ENCODE measurements around the gene UBE2G2.

The UBE2G2 gene

GRCh38 chr21:44765231-44766013 lies 36.2 kb downstream of the UBE2G2 start:
- peaks cover 10% of the 10 kb centered on the region for H3K36me3 ChIP-seq (ENCODE audit: control insufficient read depth, insufficient read depth, low read length)
- peaks cover 16% of the 10 kb centered on the region for H3K4me1 ChIP-seq (ENCODE audit: control insufficient read depth, insufficient read depth, low read length, poor library complexity, severe bottlenecking)
- H3K27me3 ChIP-seq (replicated peaks; ENCODE audit: control insufficient read depth, insufficient read depth, low read length, poor library complexity, severe bottlenecking): no peaks in the 10 kb centered on the region
- no peaks in the 10 kb centered on the region for H3K9me3 ChIP-seq (ENCODE audit: control insufficient read depth, low read length)
- peak; percentile 11 to 26 (median 16) for DNase-seq
- H3K27ac ChIP-seq (ENCODE audit: insufficient read depth, low read length, poor library complexity, severe bottlenecking): peak overlapping the region; percentile 10
- no peak overlapping the region for H3K4me3 ChIP-seq (ENCODE audit: insufficient read depth, low read depth, low read length, poor library complexity, severe bottlenecking)

DNA sequence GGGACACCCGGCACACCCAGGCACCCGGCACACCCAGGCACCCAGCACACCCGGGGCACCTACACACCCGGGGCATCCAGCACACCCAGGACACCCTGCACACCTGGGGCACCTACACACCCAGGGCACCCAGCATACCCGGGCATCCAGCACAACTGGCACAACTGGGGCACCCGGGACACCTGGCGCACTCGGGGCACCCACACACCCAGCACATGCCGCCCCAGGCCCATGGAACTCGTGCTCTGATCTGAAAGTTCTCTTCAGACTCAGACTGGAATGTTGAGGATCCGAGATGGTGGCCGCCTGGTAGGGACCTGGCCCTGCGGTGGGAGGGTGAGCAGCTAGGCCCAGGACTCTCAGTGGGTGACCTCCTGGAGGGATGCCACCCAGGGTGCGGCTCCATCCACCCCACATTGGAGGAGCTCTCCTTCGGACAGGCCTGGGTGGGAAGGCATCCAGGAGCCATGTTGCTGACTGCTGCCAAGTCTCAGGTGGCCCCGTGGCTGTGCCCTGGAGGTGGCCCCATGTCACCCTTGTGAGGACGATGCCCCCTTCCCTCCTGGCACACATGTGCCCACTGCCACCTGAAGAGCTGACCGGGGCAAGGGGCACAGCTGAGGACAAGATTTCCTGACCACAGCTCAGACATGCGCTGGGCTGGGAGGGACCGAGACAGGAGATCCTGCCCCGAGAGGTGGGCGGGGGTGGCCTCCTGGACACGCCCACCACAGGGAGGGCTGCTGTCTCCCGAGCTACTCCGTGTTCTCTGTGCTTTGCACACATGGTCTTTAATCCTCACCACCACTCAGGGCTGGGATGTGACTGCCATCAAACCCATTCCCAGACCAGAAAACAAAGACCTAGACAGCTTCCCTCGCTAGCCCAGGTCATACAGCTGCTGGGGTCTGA lies 37.0 kb downstream of the UBE2G2 start:
- no peaks in the 10 kb centered on the region for H3K27me3 ChIP-seq (replicated peaks; ENCODE audit: control insufficient read depth, insufficient read depth, low read length, poor library complexity, severe bottlenecking)
- no peak overlapping the region for H3K27ac ChIP-seq (ENCODE audit: insufficient read depth, low read length, poor library complexity, severe bottlenecking)
- no peak overlapping the region for H3K4me3 ChIP-seq (ENCODE audit: insufficient read depth, low read depth, low read length, poor library complexity, severe bottlenecking)
- DNase-seq: no peak
- H3K4me1 ChIP-seq (ENCODE audit: control insufficient read depth, insufficient read depth, low read length, poor library complexity, severe bottlenecking): peaks cover 16% of the 10 kb centered on the region
- peaks cover 5% of the 10 kb centered on the region for H3K36me3 ChIP-seq (ENCODE audit: control insufficient read depth, insufficient read depth, low read length)
- no peaks in the 10 kb centered on the region for H3K9me3 ChIP-seq (ENCODE audit: control insufficient read depth, low read length)

- no peak overlapping the region for H3K4me3 ChIP-seq (ENCODE audit: insufficient read depth, low read depth, low read length, poor library complexity, severe bottlenecking)
- peaks cover 16% of the 10 kb centered on the region for H3K4me1 ChIP-seq (ENCODE audit: control insufficient read depth, insufficient read depth, low read length, poor library complexity, severe bottlenecking)
- no peak for DNase-seq
- no peaks in the 10 kb centered on the region for H3K27me3 ChIP-seq (replicated peaks; ENCODE audit: control insufficient read depth, insufficient read depth, low read length, poor library complexity, severe bottlenecking)
- H3K36me3 ChIP-seq (ENCODE audit: control insufficient read depth, insufficient read depth, low read length): peaks cover 4% of the 10 kb centered on the region
- no peak overlapping the region for H3K27ac ChIP-seq (ENCODE audit: insufficient read depth, low read length, poor library complexity, severe bottlenecking)
- no peaks in the 10 kb centered on the region for H3K9me3 ChIP-seq (ENCODE audit: control insufficient read depth, low read length)
Measured at GRCh38 chr21:44763451-44764318, 37.9 kb downstream of the UBE2G2 start.

DNA sequence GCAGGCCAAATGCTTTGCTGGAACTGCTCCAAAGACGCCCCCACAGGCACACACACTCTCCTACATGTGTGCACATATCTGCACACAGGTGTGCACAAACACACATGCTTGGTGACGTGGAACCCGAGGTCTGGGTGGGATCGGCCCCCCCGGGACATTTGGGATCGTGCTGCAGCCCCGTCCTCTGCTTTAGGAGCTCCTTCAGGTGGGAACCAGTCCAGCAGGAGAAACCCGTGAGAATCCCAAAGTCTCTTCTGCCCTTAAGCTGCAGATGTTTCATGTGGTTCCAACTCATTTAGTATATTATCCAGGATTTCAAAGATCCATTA lies 38.6 kb downstream of the UBE2G2 start:
- no peaks in the 10 kb centered on the region for H3K36me3 ChIP-seq (ENCODE audit: control insufficient read depth, insufficient read depth, low read length)
- H3K4me1 ChIP-seq (ENCODE audit: control insufficient read depth, insufficient read depth, low read length, poor library complexity, severe bottlenecking): peaks cover 16% of the 10 kb centered on the region
- no peak for DNase-seq
- no peak overlapping the region for H3K4me3 ChIP-seq (ENCODE audit: insufficient read depth, low read depth, low read length, poor library complexity, severe bottlenecking)
- no peak overlapping the region for H3K27ac ChIP-seq (ENCODE audit: insufficient read depth, low read length, poor library complexity, severe bottlenecking)
- no peaks in the 10 kb centered on the region for H3K9me3 ChIP-seq (ENCODE audit: control insufficient read depth, low read length)
- no peaks in the 10 kb centered on the region for H3K27me3 ChIP-seq (replicated peaks; ENCODE audit: control insufficient read depth, insufficient read depth, low read length, poor library complexity, severe bottlenecking)

DNA sequence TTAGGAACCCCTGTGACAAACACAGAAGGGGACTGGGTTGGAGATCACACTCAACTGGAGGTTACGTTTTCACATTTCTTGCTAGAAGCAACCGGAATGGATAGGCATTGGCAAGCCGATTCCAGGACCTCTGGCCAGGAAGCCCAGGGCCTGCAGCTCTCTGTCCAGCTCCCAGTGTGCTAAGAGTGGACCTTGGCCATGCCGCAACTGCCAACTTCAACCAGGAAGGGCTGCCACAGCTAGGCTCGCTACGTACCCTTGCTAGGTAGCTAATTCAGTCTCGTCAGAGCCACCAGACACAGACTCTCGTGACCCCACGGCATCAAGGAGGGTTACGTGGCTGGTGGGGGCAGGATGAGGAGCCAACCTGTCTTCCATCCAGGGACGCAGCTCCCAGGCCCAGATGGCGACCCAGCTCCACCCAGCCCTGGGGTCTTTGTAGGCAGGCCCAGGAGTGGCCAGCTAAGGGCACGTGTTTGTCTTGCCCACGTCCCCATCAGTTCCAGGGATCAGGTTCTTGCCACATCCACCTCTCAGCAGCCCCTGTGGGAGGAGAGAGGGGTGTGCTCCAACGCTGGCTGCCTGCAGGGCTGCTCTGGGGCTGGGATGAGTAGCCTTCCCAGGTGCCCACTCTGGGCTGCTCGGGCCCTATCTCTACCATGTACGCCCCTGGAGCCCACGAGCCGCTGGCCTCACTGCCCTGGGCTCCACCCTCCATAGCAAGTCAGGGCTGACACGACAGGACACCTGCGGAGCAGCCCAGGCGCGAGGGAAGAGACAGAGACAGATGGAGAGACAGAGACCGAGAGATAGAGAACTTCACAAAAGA lies 39.2 kb downstream of the UBE2G2 start:
- Histone ChIP-seq H3K4me1 (ENCODE audit: control insufficient read depth, insufficient read depth, low read length, poor library complexity, severe bottlenecking) (peaks cover 16% of the 10 kb centered on the region), H3K27ac (ENCODE audit: insufficient read depth, low read length, poor library complexity, severe bottlenecking) (no peak overlapping the region), H3K9me3 (ENCODE audit: control insufficient read depth, low read length) (no peaks in the 10 kb centered on the region), H3K4me3 (ENCODE audit: insufficient read depth, low read depth, low read length, poor library complexity, severe bottlenecking) (no peak overlapping the region), H3K27me3 (replicated peaks; ENCODE audit: control insufficient read depth, insufficient read depth, low read length, poor library complexity, severe bottlenecking) (no peaks in the 10 kb centered on the region), H3K36me3 (ENCODE audit: control insufficient read depth, insufficient read depth, low read length) (no peaks in the 10 kb centered on the region)
- DNase-seq: no peak

DNA sequence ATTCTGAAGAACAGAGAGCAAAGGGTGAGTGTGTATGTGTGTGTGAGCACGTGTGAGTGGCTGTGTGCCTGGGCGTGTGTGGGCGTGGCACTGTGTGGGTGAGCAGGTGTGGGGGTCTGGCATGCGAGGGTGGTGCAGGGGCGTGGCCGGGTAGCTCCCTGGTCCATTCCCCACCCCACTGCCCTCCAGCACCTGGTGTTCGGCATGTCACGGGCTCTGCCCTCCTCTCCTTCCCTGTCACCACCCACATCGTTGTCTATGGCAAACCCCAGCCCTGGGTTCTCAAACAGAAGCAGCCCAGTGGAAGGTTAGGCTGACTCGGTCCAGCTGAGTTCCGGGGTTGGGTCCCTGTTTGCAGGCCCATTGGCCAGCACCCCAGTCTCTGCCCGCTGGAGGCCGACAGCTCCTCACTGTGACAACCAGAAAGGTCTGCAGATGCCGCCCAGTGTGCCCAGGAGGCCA lies 39.8 kb downstream of the UBE2G2 start:
- H3K27me3 ChIP-seq (replicated peaks; ENCODE audit: control insufficient read depth, insufficient read depth, low read length, poor library complexity, severe bottlenecking): no peaks in the 10 kb centered on the region

DNA sequence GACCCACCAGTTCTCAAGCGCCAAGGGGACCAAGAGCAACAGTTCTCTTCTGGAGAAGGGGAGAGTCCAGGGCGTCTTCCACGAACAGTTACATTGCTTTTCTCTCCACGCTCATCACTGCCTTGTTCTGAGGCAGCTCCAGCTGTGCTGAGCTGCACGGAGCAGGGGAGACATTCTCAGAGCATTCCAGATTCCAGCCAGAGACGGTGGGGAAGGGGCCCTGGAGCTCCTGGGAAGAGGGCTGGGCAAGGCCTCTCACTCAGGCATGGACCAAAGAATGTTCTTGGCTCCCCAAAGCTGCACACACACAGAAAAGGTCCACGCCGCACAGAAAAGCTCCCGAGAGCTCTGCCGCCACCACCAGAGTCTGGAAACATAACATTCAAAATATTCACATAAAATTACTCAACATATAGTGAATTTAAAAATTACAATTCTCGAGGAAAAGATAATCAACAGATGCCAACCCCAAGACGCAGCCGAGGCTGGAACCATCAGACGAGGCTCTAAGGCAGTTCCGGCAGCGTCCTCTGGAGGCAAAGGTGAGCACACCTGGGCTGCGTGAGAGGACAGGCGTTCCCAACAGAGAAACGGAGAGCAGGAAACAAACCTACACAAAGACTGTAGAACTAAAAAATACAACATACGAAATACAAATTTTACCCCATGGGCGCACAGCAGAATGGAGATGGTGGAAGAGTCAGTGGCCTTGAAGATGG lies 40.5 kb downstream of the UBE2G2 start:
- no peaks in the 10 kb centered on the region for H3K27me3 ChIP-seq (replicated peaks; ENCODE audit: control insufficient read depth, insufficient read depth, low read length, poor library complexity, severe bottlenecking)
- no peak for DNase-seq
- no peaks in the 10 kb centered on the region for H3K36me3 ChIP-seq (ENCODE audit: control insufficient read depth, insufficient read depth, low read length)
- H3K4me1 ChIP-seq (ENCODE audit: control insufficient read depth, insufficient read depth, low read length, poor library complexity, severe bottlenecking): peaks cover 15% of the 10 kb centered on the region
- no peak overlapping the region for H3K4me3 ChIP-seq (ENCODE audit: insufficient read depth, low read depth, low read length, poor library complexity, severe bottlenecking)
- no peaks in the 10 kb centered on the region for H3K9me3 ChIP-seq (ENCODE audit: control insufficient read depth, low read length)
- no peak overlapping the region for H3K27ac ChIP-seq (ENCODE audit: insufficient read depth, low read length, poor library complexity, severe bottlenecking)

More for the DNA sequence above, 39.8 kb downstream of the UBE2G2 start:
- DNase-seq: no peak
- Histone ChIP-seq H3K27ac (ENCODE audit: insufficient read depth, low read length, poor library complexity, severe bottlenecking) (no peak overlapping the region), H3K4me3 (ENCODE audit: insufficient read depth, low read depth, low read length, poor library complexity, severe bottlenecking) (no peak overlapping the region), H3K9me3 (ENCODE audit: control insufficient read depth, low read length) (no peaks in the 10 kb centered on the region), H3K36me3 (ENCODE audit: control insufficient read depth, insufficient read depth, low read length) (no peaks in the 10 kb centered on the region), H3K4me1 (ENCODE audit: control insufficient read depth, insufficient read depth, low read length, poor library complexity, severe bottlenecking) (peaks cover 16% of the 10 kb centered on the region)

DNA sequence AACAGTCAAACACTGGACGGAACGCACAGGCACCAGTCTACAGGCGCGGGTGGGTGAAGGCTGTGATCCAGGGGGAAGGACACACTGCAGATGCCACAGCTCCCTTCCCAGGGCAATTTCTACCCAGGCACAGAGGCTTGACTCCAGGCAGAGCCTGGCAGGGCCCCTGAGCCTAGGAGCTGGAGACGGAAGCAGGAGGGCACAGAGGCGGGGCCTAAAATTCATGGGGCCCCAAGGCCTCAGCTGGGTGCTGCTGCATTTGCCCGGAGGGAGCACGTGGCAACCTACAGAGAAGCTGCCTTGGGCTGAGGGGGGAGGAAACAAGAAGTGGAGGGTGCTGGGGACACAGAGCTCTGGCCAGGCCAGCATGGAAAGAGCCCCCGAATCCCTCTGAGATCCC lies 41.2 kb downstream of the UBE2G2 start:
- H3K4me1 ChIP-seq (ENCODE audit: control insufficient read depth, insufficient read depth, low read length, poor library complexity, severe bottlenecking): peaks cover 7% of the 10 kb centered on the region
- DNase-seq: no peak
- no peaks in the 10 kb centered on the region for H3K27me3 ChIP-seq (replicated peaks; ENCODE audit: control insufficient read depth, insufficient read depth, low read length, poor library complexity, severe bottlenecking)
- H3K36me3 ChIP-seq (ENCODE audit: control insufficient read depth, insufficient read depth, low read length): no peaks in the 10 kb centered on the region
- H3K9me3 ChIP-seq (ENCODE audit: control insufficient read depth, low read length): no peaks in the 10 kb centered on the region
- H3K4me3 ChIP-seq (ENCODE audit: insufficient read depth, low read depth, low read length, poor library complexity, severe bottlenecking): no peak overlapping the region
- H3K27ac ChIP-seq (ENCODE audit: insufficient read depth, low read length, poor library complexity, severe bottlenecking): no peak overlapping the region

Measured in effector memory CD4-positive, alpha-beta T cell (primary cell).